KMS-11 (cell line): ENCODE results near the gene DDX49.

ENCODE experiments used
- H2AFZ ChIP-seq: fragments of 200-600 bp; sonication (generic); 2 replicates; pipeline ENCODE4 v1.6.1; 2016; ENCODE audit warnings: antibody characterized with exemption, mixed run types, low read depth
- H3K27ac ChIP-seq: fragments of 200-600 bp; sonication (generic); 2 replicates; pipeline ENCODE4 v1.6.1; 2016; ENCODE audit warnings: mild to moderate bottlenecking, mixed run types
- H3K27me3 ChIP-seq: fragments of 200-600 bp; sonication (generic); 2 replicates; pipeline ENCODE4 v1.6.1; 2017; ENCODE audit warnings: mild to moderate bottlenecking, low read depth, mixed run types, moderate library complexity; ENCODE audit not compliant: insufficient read depth
- H3K36me3 ChIP-seq: fragments of 200-600 bp; sonication (generic); 2 replicates; pipeline ENCODE4 v1.6.1; 2017; ENCODE audit warnings: mild to moderate bottlenecking, mixed run types; ENCODE audit not compliant: insufficient read depth
- H3K4me1 ChIP-seq: fragments of 200-600 bp; sonication (generic); 2 replicates; pipeline ENCODE4 v1.6.1; 2016; ENCODE audit warnings: mild to moderate bottlenecking, low read depth, mixed run types; ENCODE audit not compliant: poor library complexity, severe bottlenecking
- H3K4me2 ChIP-seq: fragments of 200-600 bp; sonication (generic); 2 replicates; pipeline ENCODE4 v1.7.0; 2016; ENCODE audit warnings: mild to moderate bottlenecking, mixed run types
- H3K4me3 ChIP-seq: fragments of 200-600 bp; sonication (generic); IDR thresholded peaks from 2 replicates; pipeline ENCODE4 v1.6.1; 2017; ENCODE audit warnings: low read depth, low read length, mixed read lengths; ENCODE audit not compliant: insufficient read depth
- H3K79me2 ChIP-seq: fragments of 200-600 bp; sonication (generic); 2 replicates; pipeline ENCODE4 v1.6.1; 2016; ENCODE audit warnings: low read depth, mixed run types; ENCODE audit not compliant: insufficient read depth
- H3K9ac ChIP-seq: fragments of 200-600 bp; sonication (generic); 2 replicates; pipeline ENCODE4 v1.6.1; 2016; ENCODE audit warnings: mild to moderate bottlenecking, mixed run types
- H4K20me1 ChIP-seq: fragments of 200-600 bp; sonication (generic); 2 replicates; pipeline ENCODE4 v1.6.1; 2016; ENCODE audit warnings: mild to moderate bottlenecking, mixed run types; ENCODE audit not compliant: insufficient read depth
- CTCF ChIP-seq: fragments of 200-600 bp; sonication (generic); conservative IDR thresholded peaks from 2 replicates; pipeline ENCODE4 v1.6.1; 2017; ENCODE audit warnings: low read depth, mild to moderate bottlenecking, antibody characterized with exemption, low read length, moderate library complexity, mixed read lengths

Gene DDX49

GRCh38 chr19:18905513-18906236 is 13.8 kb upstream of the DDX49 start:
- H3K27me3 ChIP-seq = no peaks in the 10 kb centered on the region
- TF ChIP-seq CTCF = no peak
- no peaks in the 10 kb centered on the region for H3K36me3 ChIP-seq
- no peaks in the 10 kb centered on the region for H4K20me1 ChIP-seq
- no peak overlapping the region for H3K27ac ChIP-seq
- H3K4me1 ChIP-seq = peaks cover 13% of the 10 kb centered on the region
- H2AFZ ChIP-seq = no peak overlapping the region
- no peak overlapping the region for H3K4me2 ChIP-seq
- H3K79me2 ChIP-seq = no peaks in the 10 kb centered on the region
- H3K4me3 ChIP-seq = no peak overlapping the region
- H3K9ac ChIP-seq = no peak overlapping the region

- Histone ChIP-seq H4K20me1 (no peaks in the 10 kb centered on the region), H3K79me2 (no peaks in the 10 kb centered on the region), H3K27ac (no peak overlapping the region), H3K36me3 (no peaks in the 10 kb centered on the region), H3K4me1 (peaks cover 13% of the 10 kb centered on the region), H2AFZ (no peak overlapping the region), H3K4me3 (no peak overlapping the region), H3K27me3 (no peaks in the 10 kb centered on the region), H3K4me2 (no peak overlapping the region), H3K9ac (no peak overlapping the region)
- no peak for TF ChIP-seq CTCF
These were observed 12.7 kb upstream of the DDX49 start for GRCh38 chr19:18906605-18907519.

- no peak for TF ChIP-seq CTCF
- H3K4me2 ChIP-seq = no peak overlapping the region
- no peak overlapping the region for H2AFZ ChIP-seq
- H3K9ac ChIP-seq = no peak overlapping the region
- no peaks in the 10 kb centered on the region for H3K36me3 ChIP-seq
- H4K20me1 ChIP-seq = no peaks in the 10 kb centered on the region
- peaks cover 8% of the 10 kb centered on the region; the same call in 1 of the 2 replicates for H3K79me2 ChIP-seq
- no peaks in the 10 kb centered on the region for H3K27me3 ChIP-seq
- H3K4me3 ChIP-seq = no peak overlapping the region
- peaks cover 13% of the 10 kb centered on the region for H3K4me1 ChIP-seq
- H3K27ac ChIP-seq = no peak overlapping the region
These were observed 10.4 kb upstream of the DDX49 start for GRCh38 chr19:18908917-18909619.

- H3K27ac ChIP-seq = no peak overlapping the region
- H3K9ac ChIP-seq = no peak overlapping the region
- no peaks in the 10 kb centered on the region for H3K36me3 ChIP-seq
- H4K20me1 ChIP-seq = no peaks in the 10 kb centered on the region
- H3K4me3 ChIP-seq = no peak overlapping the region
- no peaks in the 10 kb centered on the region for H3K27me3 ChIP-seq
- H3K4me1 ChIP-seq = peaks cover 17% of the 10 kb centered on the region
- H3K79me2 ChIP-seq = peaks cover 17% of the 10 kb centered on the region; the same call in 1 of the 2 replicates
- TF ChIP-seq CTCF = no peak
- no peak overlapping the region for H3K4me2 ChIP-seq
- no peak overlapping the region for H2AFZ ChIP-seq
These were observed 9.5 kb upstream of the DDX49 start for GRCh38 chr19:18910010-18910409.
